ENCODE results near the gene ABCE1.

The ABCE1 gene

GRCh38 chr4:145154573-145154972, 56.5 kb downstream of the ABCE1 start:
- TF ChIP-seq CTCF (IDR thresholded peaks at IDR 0.05; ENCODE audit: low read depth, low read length, missing control alignments) = peak; percentile 72
- no peak overlapping the region for H3K4me3 ChIP-seq (ENCODE audit: low read depth, low read length)
- DNase-seq (ENCODE audit: low read depth) = no peak

GRCh38 chr4:145155268-145155870, 57.3 kb downstream of the ABCE1 start:
- DNase-seq (ENCODE audit: low read depth) = no peak

GRCh38 chr4:145156986-145157385, 58.9 kb downstream of the ABCE1 start:
- no peak for DNase-seq (ENCODE audit: low read depth)
- no peak for TF ChIP-seq CTCF (IDR thresholded peaks at IDR 0.05; ENCODE audit: low read depth, low read length, missing control alignments)
- no peak overlapping the region for H3K4me3 ChIP-seq (ENCODE audit: low read depth, low read length)

More at GRCh38 chr4:145155268-145155870, 57.3 kb downstream of the ABCE1 start:
- no peak overlapping the region for H3K4me3 ChIP-seq (ENCODE audit: low read depth, low read length)
- TF ChIP-seq CTCF (IDR thresholded peaks at IDR 0.05; ENCODE audit: low read depth, low read length, missing control alignments) = no peak

- no peak for TF ChIP-seq CTCF (IDR thresholded peaks at IDR 0.05; ENCODE audit: low read depth, low read length, missing control alignments)
- no peak for DNase-seq (ENCODE audit: low read depth)
- H3K4me3 ChIP-seq (ENCODE audit: low read depth, low read length) = no peak overlapping the region
Observed at GRCh38 chr4:145161549-145161948, 63.4 kb downstream of the ABCE1 start.

- no peak for TF ChIP-seq CTCF (IDR thresholded peaks at IDR 0.05; ENCODE audit: low read depth, low read length, missing control alignments)
- no peak overlapping the region for H3K4me3 ChIP-seq (ENCODE audit: low read depth, low read length)
- DNase-seq (ENCODE audit: low read depth) = no peak
Observed at GRCh38 chr4:145167887-145168286, 69.8 kb downstream of the ABCE1 start.

GRCh38 chr4:145168581-145169187, 70.6 kb downstream of the ABCE1 start:
- TF ChIP-seq CTCF (IDR thresholded peaks at IDR 0.05; ENCODE audit: low read depth, low read length, missing control alignments) = no peak
- DNase-seq (ENCODE audit: low read depth) = no peak
- no peak overlapping the region for H3K4me3 ChIP-seq (ENCODE audit: low read depth, low read length)

- DNase-seq (ENCODE audit: low read depth) = no peak
- no peak for TF ChIP-seq CTCF (IDR thresholded peaks at IDR 0.05; ENCODE audit: low read depth, low read length, missing control alignments)
Observed at GRCh38 chr4:145170223-145170622, 72.1 kb downstream of the ABCE1 start.

More at GRCh38 chr4:145170223-145170622, 72.1 kb downstream of the ABCE1 start:
- H3K4me3 ChIP-seq (ENCODE audit: low read depth, low read length) = no peak overlapping the region

Data from GM12864 (cell line).